ENCODE data around the gene ATG2B.

Gene ATG2B

GRCh38 chr14:96277890-96278289, 85.3 kb downstream of the ATG2B start:
- Histone ChIP-seq H3K36me3 (peaks cover 9% of the 10 kb centered on the region), H3K9me3 (peaks cover 6% of the 10 kb centered on the region), H3K27me3 (peaks cover 5% of the 10 kb centered on the region), H3K4me1 (ENCODE audit: control insufficient read depth in 1 of 2, insufficient read depth in 1 of 2, low read depth in 1 of 2, low read length in 1 of 2) (no peaks in the 10 kb centered on the region), H3K27ac (no peak overlapping the region), H3K4me3 (ENCODE audit: low read depth in 1 of 2, low read length in 1 of 2) (no peak overlapping the region)
- no peak for TF ChIP-seq CTCF (IDR thresholded peaks at IDR 0.05)

- Histone ChIP-seq H3K27me3 (peaks cover 5% of the 10 kb centered on the region), H3K4me3 (ENCODE audit: low read depth in 1 of 2, low read length in 1 of 2) (no peak overlapping the region), H3K36me3 (peaks cover 4% of the 10 kb centered on the region), H3K4me1 (ENCODE audit: control insufficient read depth in 1 of 2, insufficient read depth in 1 of 2, low read depth in 1 of 2, low read length in 1 of 2) (no peaks in the 10 kb centered on the region), H3K9me3 (peaks cover 6% of the 10 kb centered on the region), H3K27ac (no peak overlapping the region)
- peak; percentile 54 for TF ChIP-seq CTCF (IDR thresholded peaks at IDR 0.05)
Measured at GRCh38 chr14:96275177-96276112, 87.7 kb downstream of the ATG2B start.

- Histone ChIP-seq H3K36me3 (no peaks in the 10 kb centered on the region), H3K27ac (no peak overlapping the region), H3K4me1 (ENCODE audit: control insufficient read depth in 1 of 2, insufficient read depth in 1 of 2, low read depth in 1 of 2, low read length in 1 of 2) (no peaks in the 10 kb centered on the region), H3K4me3 (ENCODE audit: low read depth in 1 of 2, low read length in 1 of 2) (no peak overlapping the region), H3K27me3 (peaks cover 5% of the 10 kb centered on the region), H3K9me3 (peaks cover 6% of the 10 kb centered on the region)
- TF ChIP-seq CTCF (IDR thresholded peaks at IDR 0.05), result no peak
Measured at GRCh38 chr14:96274543-96274942, 88.6 kb downstream of the ATG2B start.

- Histone ChIP-seq H3K4me1 (ENCODE audit: control insufficient read depth in 1 of 2, insufficient read depth in 1 of 2, low read depth in 1 of 2, low read length in 1 of 2) (no peaks in the 10 kb centered on the region), H3K27ac (no peak overlapping the region), H3K4me3 (ENCODE audit: low read depth in 1 of 2, low read length in 1 of 2) (no peak overlapping the region), H3K9me3 (peaks cover 6% of the 10 kb centered on the region), H3K27me3 (peaks cover 5% of the 10 kb centered on the region), H3K36me3 (no peaks in the 10 kb centered on the region)
- TF ChIP-seq CTCF (IDR thresholded peaks at IDR 0.05), result no peak
Measured at GRCh38 chr14:96274122-96274521, 89.0 kb downstream of the ATG2B start.

- no peaks in the 10 kb centered on the region for H3K36me3 ChIP-seq
- H3K4me3 ChIP-seq (ENCODE audit: low read depth in 1 of 2, low read length in 1 of 2), result no peak overlapping the region
- H3K9me3 ChIP-seq, result peaks cover 6% of the 10 kb centered on the region
- TF ChIP-seq CTCF (IDR thresholded peaks at IDR 0.05), result no peak
- H3K27me3 ChIP-seq, result peaks cover 5% of the 10 kb centered on the region
- no peak overlapping the region for H3K27ac ChIP-seq
- H3K4me1 ChIP-seq (ENCODE audit: control insufficient read depth in 1 of 2, insufficient read depth in 1 of 2, low read depth in 1 of 2, low read length in 1 of 2), result no peaks in the 10 kb centered on the region
Measured at GRCh38 chr14:96273629-96274028, 89.5 kb downstream of the ATG2B start.
